Lung (tissue), 12 donors: ENCODE measurements around the gene EFNA1. TPM values are rescaled to one million over a fixed set of nuclear protein-coding genes. Genes with fewer than 3 reads are reported as not detected.

Experiments
- ATAC-seq: fragments of 200-7000 bp; cut with Tn5 transposase; one replicate; pipeline ENCODE4 v1.9.1; 2020; ENCODE audit warnings: moderate number of reproducible peaks; ENCODE audit not compliant: insufficient read depth, low FRiP score
- DNase-seq, 3 donors: peaks; one replicate each; pipeline ENCODE4 v3.0.0-alpha.2; 2013 to 2017
- H3K27ac ChIP-seq, 2 donors: one replicate each; pipeline ENCODE4 v1.5.1; 2013; ENCODE audit warnings: mild to moderate bottlenecking in 2 of 2, moderate library complexity in 2 of 2, control low read depth in 1 of 2, inconsistent platforms in 1 of 2, low read depth in 1 of 2, low read length in 1 of 2
- H3K27me3 ChIP-seq, 3 donors: one replicate each; pipeline ENCODE4 v1.5.1; 2013; ENCODE audit warnings: low read length in 2 of 3; ENCODE audit not compliant: control insufficient read depth in 3 of 3, insufficient read depth in 3 of 3
- H3K36me3 ChIP-seq, 4 donors: one replicate each; pipeline ENCODE4 v1.5.1; 2013; ENCODE audit warnings: low read length in 4 of 4, mild to moderate bottlenecking in 1 of 4, moderate library complexity in 1 of 4; ENCODE audit not compliant: control insufficient read depth in 4 of 4, insufficient read depth in 4 of 4
- H3K4me1 ChIP-seq, 5 donors: one replicate each; pipeline ENCODE4 v1.5.1; 2013; ENCODE audit warnings: low read length in 5 of 5, mild to moderate bottlenecking in 2 of 5, moderate library complexity in 1 of 5; ENCODE audit not compliant: control insufficient read depth in 5 of 5, insufficient read depth in 5 of 5
- H3K4me3 ChIP-seq: one replicate; pipeline ENCODE4 v1.5.1; 2013; ENCODE audit warnings: mild to moderate bottlenecking, control low read depth, moderate library complexity
- H3K9ac ChIP-seq, 2 donors: one replicate each; pipeline ENCODE4 v1.5.1; 2013; ENCODE audit warnings: low read length in 2 of 2, control low read depth in 1 of 2; ENCODE audit not compliant: insufficient read depth in 1 of 2
- H3K9me3 ChIP-seq, 4 donors: one replicate each; pipeline ENCODE4 v1.5.1; 2013; ENCODE audit warnings: low read length in 3 of 4, mild to moderate bottlenecking in 1 of 4, moderate library complexity in 1 of 4; ENCODE audit not compliant: control insufficient read depth in 4 of 4, insufficient read depth in 3 of 4
- WGBS, 2 donors: extraction: QIAGEN DNeasy Blood & Tissue Kit; methylation state at CpG; one replicate each; pipeline ENCODE4 v1.1.7; 2013; 5-methylcytosine and 5-hydroxymethylcytosine counted together
- polyA plus RNA-seq, 2 donors: library from polyadenylated mRNA; stranded (reverse); fragments of 200-250 nt; gene quantifications; one replicate each; pipeline ENCODE4 v1.2.1, GENCODE V29; 2013
- total RNA-seq, 2 donors: library from RNA; depleted of rRNA in 1 of 2; stranded (reverse); fragments of >200 nt in 1 of 2; gene quantifications; one replicate each; pipeline ENCODE4 v1.2.1, GENCODE V29; 2014 to 2021
- TF ChIP-seq, protein P1 (sequence below): IDR thresholded peaks from 2 replicates; pipeline ENCODE4 v1.5.1; 2012; ENCODE audit warnings: mild to moderate bottlenecking; ENCODE audit errors: control extremely low read depth, extremely low read depth
- donor health status: control.
- donor health status: control.
- donor health status: Bipolar disorder and iron deficiency.
- donor health status: healthy.
- donor health status: DM: yes; HTN: yes; CAD: no.

The EFNA1 gene
- total and polyA plus RNA-seq, 4 donors = 111 to 202 (median 168) TPM

GRCh38 chr1:155181371-155182051 is 53.8 kb downstream of the EFNA1 start:
- peaks cover 0 to 19% (median 5%) of the 10 kb centered on the region in 5 donors for H3K4me1 ChIP-seq
- peaks cover 0 to 2% (median 0%) of the 10 kb centered on the region in 4 donors for H3K9me3 ChIP-seq
- H3K27ac ChIP-seq = peak overlapping the region in 1 of 2 donors; percentile 42
- no peak for DNase-seq
- no peaks in the 10 kb centered on the region for H3K27me3 ChIP-seq
- TF ChIP-seq, protein P1, sequence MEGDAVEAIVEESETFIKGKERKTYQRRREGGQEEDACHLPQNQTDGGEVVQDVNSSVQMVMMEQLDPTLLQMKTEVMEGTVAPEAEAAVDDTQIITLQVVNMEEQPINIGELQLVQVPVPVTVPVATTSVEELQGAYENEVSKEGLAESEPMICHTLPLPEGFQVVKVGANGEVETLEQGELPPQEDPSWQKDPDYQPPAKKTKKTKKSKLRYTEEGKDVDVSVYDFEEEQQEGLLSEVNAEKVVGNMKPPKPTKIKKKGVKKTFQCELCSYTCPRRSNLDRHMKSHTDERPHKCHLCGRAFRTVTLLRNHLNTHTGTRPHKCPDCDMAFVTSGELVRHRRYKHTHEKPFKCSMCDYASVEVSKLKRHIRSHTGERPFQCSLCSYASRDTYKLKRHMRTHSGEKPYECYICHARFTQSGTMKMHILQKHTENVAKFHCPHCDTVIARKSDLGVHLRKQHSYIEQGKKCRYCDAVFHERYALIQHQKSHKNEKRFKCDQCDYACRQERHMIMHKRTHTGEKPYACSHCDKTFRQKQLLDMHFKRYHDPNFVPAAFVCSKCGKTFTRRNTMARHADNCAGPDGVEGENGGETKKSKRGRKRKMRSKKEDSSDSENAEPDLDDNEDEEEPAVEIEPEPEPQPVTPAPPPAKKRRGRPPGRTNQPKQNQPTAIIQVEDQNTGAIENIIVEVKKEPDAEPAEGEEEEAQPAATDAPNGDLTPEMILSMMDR = no peak
- ATAC-seq = no peak
- WGBS, 2 donors = 94 to 97% methylated on average over 18 of the region's 18 CpGs
- no peak overlapping the region for H3K4me3 ChIP-seq
- H3K36me3 ChIP-seq = no peaks in the 10 kb centered on the region
- no peak overlapping the region for H3K9ac ChIP-seq

- Histone ChIP-seq H3K9me3 (peaks cover 0 to 2% (median 0%) of the 10 kb centered on the region in 4 donors), H3K27ac (peak overlapping the region in 1 of 2 donors; percentile 42), H3K4me1 (peaks cover 0 to 15% (median 5%) of the 10 kb centered on the region in 5 donors), H3K27me3 (no peaks in the 10 kb centered on the region), H3K4me3 (no peak overlapping the region), H3K36me3 (no peaks in the 10 kb centered on the region), H3K9ac (no peak overlapping the region)
- DNase-seq = no peak
- TF ChIP-seq, protein P1 = no peak
- 86 to 88% methylated on average over 7 of the region's 7 CpGs for WGBS, 2 donors
- no peak for ATAC-seq
Measured at GRCh38 chr1:155182052-155182550, 54.4 kb downstream of the EFNA1 start.

GRCh38 chr1:155183775-155184221 is 56.1 kb downstream of the EFNA1 start:
- no peak overlapping the region for H3K27ac ChIP-seq
- H3K36me3 ChIP-seq = no peaks in the 10 kb centered on the region
- no peak overlapping the region for H3K9ac ChIP-seq
- H3K4me1 ChIP-seq = peaks cover 0 to 12% (median 5%) of the 10 kb centered on the region in 5 donors
- ATAC-seq = no peak
- 79 to 85% methylated on average over 20 of the region's 20 CpGs for WGBS, 2 donors
- peaks cover 0 to 2% (median 0%) of the 10 kb centered on the region in 4 donors for H3K9me3 ChIP-seq
- TF ChIP-seq, protein P1 = no peak
- H3K27me3 ChIP-seq = no peaks in the 10 kb centered on the region
- no peak overlapping the region for H3K4me3 ChIP-seq
- no peak for DNase-seq
